Left renal pelvis (tissue), 4 donors: ENCODE results near the gene BIRC2. TPM values are rescaled to one million over a fixed set of nuclear protein-coding genes. Genes with fewer than 3 reads are reported as not detected.

Experiments
- DNase-seq, 4 donors: peaks; one replicate each; pipeline ENCODE4 v3.0.0-alpha.2; 2013; ENCODE audit warnings: low read depth in 4 of 4, low spot score in 3 of 4
- polyA plus RNA-seq, 4 donors: library from polyadenylated mRNA; unstranded; fragments of 120-200 nt; gene quantifications; one replicate each; pipeline ENCODE4 v1.2.1, GENCODE V29; 2013; ENCODE audit not compliant: insufficient read length in 4 of 4

Gene BIRC2
- polyA plus RNA-seq, 4 donors: 67.4 to 97.9 (median 79.3) TPM

GRCh38 chr11:102396708-102397563 lies 49.9 kb downstream of the BIRC2 start:
- no peak for DNase-seq

DNA sequence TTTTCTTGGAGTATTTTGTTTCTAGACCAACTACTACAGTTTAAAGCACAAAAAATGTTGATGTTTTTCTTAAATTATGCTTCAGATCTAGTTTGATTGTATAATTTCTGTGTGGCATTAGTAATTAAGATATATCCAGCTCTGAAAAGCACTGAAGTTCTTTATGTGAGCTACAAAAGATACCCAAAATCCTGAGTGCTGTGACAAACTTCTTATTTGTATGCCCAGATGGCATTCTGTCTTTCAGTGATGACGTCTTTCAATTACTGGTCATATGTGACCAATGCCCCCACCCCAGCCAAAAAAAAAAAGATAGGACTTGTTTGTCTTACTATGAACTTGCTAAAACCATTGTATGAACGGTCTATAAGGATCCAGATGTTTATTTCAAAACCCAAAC lies 51.3 kb downstream of the BIRC2 start:
- no peak for DNase-seq

DNA sequence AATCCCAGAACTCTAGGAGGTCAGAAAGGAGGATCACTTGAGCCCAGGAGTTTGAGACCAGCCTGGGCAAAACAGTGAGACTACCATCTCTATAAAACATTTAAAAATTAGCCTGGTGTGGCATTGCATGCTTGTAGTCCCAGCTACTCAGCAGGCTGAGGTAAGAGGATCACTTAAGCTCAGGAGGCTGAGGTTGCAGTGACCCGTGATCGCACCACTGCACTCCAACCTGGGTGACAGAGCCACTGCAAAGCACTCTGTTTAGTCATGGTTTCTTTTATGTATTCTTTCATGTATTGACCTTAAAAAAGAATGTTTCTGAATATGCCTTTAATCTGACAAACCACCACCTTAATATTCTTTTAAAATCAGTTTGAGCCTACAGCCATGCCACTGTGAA lies 52.2 kb downstream of the BIRC2 start:
- no peak for DNase-seq

DNA sequence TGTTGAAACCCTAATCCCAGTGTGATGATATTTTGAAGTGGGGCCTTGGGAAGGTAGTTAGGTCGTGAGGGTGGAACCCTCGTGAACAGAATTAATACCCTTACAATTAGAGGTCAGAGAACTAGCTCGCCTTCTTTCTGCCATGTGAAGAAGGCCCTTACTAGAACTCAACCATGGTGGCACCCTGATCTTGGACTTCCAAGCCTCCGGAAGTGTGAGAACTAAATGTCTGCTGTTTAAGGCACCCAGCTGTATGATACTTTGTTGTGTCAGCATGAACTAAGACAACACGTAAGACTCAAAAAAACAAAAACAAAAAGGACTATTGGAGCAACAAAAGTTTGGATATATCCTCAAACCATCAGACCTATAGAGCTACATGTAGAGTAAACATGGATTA lies 53.6 kb downstream of the BIRC2 start:
- DNase-seq: no peak

- no peak for DNase-seq
Measured at GRCh38 chr11:102401905-102402304, 54.9 kb downstream of the BIRC2 start.

GRCh38 chr11:102402548-102402947 lies 55.5 kb downstream of the BIRC2 start:
- no peak for DNase-seq

DNA sequence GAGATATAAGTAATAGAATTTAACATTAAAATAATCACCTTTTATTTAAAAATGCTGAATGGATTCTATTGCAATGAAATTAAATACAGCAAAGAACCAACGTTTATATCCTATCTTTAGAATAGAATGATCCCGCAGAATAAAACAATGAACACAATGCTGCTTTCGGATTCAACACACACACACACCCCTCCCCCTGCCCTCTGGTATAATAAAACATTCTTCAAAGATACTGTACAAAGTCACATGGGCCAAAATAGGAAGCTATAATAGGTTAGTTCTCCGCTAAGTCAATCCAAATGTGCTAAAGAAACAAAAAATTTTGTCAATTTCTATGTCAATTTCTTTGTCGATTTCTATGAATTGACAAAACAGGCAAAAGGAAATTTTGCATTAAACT lies 58.5 kb downstream of the BIRC2 start:
- no peak for DNase-seq

- no peak for DNase-seq
Measured at GRCh38 chr11:102406099-102406498, 59.1 kb downstream of the BIRC2 start.

GRCh38 chr11:102407901-102408300 lies 60.9 kb downstream of the BIRC2 start:
- DNase-seq: no peak

DNA sequence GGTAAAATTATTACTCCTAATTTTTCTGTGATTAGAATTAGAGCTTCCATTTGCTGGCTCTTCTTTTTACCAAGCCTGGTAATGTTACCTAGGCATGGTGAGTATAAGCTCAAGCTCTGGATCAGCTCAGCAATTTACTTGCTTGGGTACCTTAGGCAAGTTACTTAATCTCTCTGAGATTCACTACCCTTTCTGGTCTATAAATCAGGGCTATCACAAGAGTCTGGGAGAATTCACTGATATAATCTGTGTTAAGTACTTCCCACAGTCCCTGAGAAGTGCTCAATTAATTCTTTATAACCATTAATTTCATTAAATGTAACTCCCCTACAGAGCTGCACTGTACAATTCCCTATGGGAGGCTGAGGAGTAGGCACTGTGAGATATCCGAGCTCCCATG lies 61.3 kb downstream of the BIRC2 start:
- no peak for DNase-seq

DNA sequence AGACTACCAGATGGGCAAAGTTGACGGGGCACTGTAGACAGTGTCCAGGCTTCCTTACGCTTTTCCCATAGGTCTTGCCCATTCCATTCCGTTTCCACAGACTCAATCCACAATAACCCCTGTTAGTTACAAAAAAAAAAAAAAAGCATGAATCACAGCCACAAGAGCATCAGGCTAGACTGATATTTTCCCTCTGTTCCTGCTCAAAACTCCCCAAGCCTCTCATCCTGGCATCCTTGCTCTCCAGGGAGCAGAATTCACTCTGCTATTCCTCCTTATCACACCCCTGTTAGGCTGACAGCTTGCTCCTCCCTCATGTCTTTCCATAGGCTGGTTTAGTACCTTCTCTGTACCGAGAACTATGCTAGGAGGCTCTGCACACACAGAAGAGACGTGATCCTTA lies 63.4 kb downstream of the BIRC2 start:
- DNase-seq: no peak

- DNase-seq: no peak
Measured at GRCh38 chr11:102411142-102411541, 64.1 kb downstream of the BIRC2 start.

GRCh38 chr11:102413497-102413896 lies 66.5 kb downstream of the BIRC2 start:
- no peak for DNase-seq

DNA sequence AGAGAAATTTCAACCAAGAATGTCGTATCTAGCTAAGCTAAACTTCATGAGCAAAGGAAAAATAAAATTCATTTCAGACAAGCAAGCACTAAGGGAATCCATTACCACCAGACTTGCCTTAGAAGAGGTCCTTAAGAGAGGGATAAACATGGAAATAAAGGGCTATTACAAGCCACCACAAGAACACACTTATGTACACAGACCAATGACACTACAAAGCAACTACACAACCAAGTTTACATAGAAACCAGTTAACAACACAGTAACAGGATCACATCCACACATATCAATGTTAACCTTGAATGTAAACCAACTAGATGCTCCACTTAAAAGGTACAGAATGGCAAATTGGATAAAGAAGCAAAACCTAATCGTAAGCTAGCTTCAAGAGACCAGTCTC lies 67.5 kb downstream of the BIRC2 start:
- DNase-seq: no peak

DNA sequence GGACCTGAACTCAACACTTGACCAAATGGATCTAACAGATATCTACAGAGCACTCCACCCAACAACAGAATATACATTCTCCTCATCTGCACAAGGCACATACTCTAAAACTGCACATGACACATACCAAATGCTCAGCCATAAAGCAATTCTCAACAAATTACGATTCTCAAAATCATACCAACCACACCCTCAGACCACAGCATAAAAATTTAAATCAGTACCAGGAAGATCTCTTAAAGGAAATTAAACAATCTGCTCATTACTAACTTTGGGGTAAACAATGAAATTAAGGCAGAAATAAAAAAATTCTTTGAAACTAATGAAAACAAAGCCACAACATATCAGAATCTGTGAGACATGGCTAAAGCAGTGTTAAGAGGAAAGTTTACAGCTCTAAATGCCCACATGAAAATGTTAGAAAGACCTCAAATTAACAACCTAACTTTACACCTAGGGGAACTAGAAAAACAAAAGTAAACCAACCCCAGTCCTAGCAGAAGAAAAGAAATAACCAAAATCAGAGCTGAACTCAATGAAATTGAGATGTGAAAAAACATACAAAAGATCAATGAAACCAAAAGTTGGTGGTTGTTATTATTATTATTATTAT lies 68.4 kb downstream of the BIRC2 start:
- DNase-seq: no peak

GRCh38 chr11:102416976-102417375 lies 70.0 kb downstream of the BIRC2 start:
- no peak for DNase-seq

DNA sequence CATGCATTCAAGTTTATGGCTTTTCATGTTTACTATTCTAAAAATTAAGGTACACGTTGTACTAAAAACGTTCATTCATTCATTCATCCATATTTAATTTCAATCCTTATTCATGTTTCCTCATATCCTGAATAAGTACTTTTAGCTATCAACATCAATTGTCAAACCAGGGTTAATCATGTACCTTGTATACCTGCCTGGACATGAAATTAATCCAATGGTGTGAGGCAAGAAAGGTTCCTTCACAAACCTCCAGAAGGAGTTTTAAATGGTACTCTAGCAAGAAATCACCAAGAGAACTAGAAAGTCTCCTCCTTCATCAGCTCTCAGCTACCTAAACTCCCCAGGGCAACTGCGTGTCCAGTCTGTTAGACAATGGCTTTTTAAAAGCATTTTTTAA lies 72.2 kb downstream of the BIRC2 start:
- DNase-seq: no peak

GRCh38 chr11:102420547-102420946 lies 73.5 kb downstream of the BIRC2 start:
- DNase-seq: no peak

- no peak for DNase-seq
Measured at GRCh38 chr11:102421261-102421660, 74.2 kb downstream of the BIRC2 start.

DNA sequence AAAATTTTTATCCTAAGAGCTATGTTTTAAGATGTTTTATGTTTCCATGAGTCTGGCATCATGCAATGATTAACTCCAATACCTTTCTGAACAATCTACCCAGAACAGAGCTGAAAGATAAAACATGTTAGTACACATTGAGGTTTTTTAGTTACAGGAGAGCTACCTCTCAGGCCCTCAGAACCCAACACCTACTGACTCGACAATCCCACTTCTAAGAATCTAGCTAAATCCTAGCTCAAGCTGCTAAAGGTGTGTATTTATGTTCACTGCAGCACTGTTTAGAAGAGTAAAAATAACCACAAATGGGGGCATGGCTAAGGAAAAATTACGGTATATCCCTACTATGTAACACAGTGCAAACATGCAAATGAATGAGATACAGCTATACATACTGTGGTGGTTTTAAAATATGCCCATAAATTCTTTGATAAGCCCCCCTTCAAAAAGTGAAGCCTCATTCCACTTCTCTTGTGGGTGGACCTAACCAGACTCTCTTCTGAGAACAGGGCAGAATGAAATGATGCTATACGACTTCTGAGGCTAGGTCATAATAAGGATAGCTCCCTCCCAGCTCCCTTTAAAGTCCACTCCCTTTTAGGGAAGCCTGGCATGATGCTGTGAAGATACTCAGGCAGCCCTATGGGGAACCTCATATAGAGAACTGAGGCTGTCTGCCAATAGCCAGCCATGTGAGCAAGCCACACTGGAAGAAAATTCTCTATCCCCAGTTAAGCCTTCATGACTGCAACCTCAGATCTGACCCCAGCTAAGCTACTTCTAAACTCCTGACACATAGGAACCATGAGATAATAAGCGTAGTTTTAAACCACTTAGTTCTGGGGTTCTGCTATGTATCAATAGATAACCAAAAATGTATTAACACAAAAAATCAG lies 76.1 kb downstream of the BIRC2 start:
- no peak for DNase-seq

- DNase-seq: no peak
Measured at GRCh38 chr11:102423936-102424335, 76.9 kb downstream of the BIRC2 start.
